ENCODE data around the gene ZNF280A.

DNA sequence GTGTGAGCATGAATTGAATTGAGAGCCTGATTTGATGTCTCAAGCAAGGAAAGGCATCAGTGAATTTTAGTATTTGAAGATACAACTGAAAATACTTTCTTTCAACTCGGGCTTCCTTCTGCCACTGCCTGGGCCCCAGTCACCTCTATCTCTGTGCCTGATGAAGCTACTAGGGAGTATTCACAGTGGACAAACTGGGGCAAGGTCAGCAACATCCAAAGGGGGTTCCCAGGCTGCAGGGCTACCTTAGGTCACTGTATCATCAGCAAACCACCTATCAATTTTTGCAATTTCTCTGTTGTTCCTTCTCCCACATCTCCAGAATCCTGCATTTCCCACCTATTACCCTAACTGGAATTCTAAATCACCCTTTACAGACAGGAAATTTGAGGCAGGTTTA, 28.8 kb upstream of the ZNF280A start:
- TF ChIP-seq POLR2AphosphoS5 (IDR thresholded peaks at IDR 0.05; ENCODE audit: low read depth, low read length) (no peak), SIN3A (IDR thresholded peaks at IDR 0.05; ENCODE audit: borderline replicate concordance, insufficient read depth, low read depth, low read length) (no peak)
- TF ChIP-seq, protein P1, sequence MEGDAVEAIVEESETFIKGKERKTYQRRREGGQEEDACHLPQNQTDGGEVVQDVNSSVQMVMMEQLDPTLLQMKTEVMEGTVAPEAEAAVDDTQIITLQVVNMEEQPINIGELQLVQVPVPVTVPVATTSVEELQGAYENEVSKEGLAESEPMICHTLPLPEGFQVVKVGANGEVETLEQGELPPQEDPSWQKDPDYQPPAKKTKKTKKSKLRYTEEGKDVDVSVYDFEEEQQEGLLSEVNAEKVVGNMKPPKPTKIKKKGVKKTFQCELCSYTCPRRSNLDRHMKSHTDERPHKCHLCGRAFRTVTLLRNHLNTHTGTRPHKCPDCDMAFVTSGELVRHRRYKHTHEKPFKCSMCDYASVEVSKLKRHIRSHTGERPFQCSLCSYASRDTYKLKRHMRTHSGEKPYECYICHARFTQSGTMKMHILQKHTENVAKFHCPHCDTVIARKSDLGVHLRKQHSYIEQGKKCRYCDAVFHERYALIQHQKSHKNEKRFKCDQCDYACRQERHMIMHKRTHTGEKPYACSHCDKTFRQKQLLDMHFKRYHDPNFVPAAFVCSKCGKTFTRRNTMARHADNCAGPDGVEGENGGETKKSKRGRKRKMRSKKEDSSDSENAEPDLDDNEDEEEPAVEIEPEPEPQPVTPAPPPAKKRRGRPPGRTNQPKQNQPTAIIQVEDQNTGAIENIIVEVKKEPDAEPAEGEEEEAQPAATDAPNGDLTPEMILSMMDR (IDR thresholded peaks at IDR 0.05): no peak
- TF ChIP-seq, protein P2, sequence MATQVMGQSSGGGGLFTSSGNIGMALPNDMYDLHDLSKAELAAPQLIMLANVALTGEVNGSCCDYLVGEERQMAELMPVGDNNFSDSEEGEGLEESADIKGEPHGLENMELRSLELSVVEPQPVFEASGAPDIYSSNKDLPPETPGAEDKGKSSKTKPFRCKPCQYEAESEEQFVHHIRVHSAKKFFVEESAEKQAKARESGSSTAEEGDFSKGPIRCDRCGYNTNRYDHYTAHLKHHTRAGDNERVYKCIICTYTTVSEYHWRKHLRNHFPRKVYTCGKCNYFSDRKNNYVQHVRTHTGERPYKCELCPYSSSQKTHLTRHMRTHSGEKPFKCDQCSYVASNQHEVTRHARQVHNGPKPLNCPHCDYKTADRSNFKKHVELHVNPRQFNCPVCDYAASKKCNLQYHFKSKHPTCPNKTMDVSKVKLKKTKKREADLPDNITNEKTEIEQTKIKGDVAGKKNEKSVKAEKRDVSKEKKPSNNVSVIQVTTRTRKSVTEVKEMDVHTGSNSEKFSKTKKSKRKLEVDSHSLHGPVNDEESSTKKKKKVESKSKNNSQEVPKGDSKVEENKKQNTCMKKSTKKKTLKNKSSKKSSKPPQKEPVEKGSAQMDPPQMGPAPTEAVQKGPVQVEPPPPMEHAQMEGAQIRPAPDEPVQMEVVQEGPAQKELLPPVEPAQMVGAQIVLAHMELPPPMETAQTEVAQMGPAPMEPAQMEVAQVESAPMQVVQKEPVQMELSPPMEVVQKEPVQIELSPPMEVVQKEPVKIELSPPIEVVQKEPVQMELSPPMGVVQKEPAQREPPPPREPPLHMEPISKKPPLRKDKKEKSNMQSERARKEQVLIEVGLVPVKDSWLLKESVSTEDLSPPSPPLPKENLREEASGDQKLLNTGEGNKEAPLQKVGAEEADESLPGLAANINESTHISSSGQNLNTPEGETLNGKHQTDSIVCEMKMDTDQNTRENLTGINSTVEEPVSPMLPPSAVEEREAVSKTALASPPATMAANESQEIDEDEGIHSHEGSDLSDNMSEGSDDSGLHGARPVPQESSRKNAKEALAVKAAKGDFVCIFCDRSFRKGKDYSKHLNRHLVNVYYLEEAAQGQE (IDR thresholded peaks at IDR 0.05; ENCODE audit: insufficient read depth in 1 of 2, low read depth in 2 of 2, low read length in 1 of 2): no peak

Data from Panc1 (cell line).